Panc1 (cell line): ENCODE results near the gene PAPPA. TPM values are rescaled to one million over a fixed set of nuclear protein-coding genes. Genes with fewer than 3 reads are reported as not detected.

ENCODE experiments used
- ATAC-seq: fragments of 200-7000 bp; cut with Tn5 transposase; 2 replicates; pipeline ENCODE4 v1.9.1; 2020; ENCODE audit warnings: mild to moderate bottlenecking, moderate library complexity
- BruUV-seq: library from RNA; stranded (reverse); fragments of 400-500 nt; replicated peaks from 2 replicates; lab custom pipeline; 2021; lab: Mats Ljungman, UMichigan
- CTCF ChIA-PET: fragments of 300-600 bp; sonication (Branson Sonifier 250); formaldehyde crosslinking; loops from one replicate; lab custom pipeline; 2022; ENCODE audit warnings: antibody characterized with exemption; lab: Charles Lee
- POLR2A ChIA-PET: fragments of 300-600 bp; sonication (Branson Sonifier 250); formaldehyde crosslinking; loops from one replicate; lab custom pipeline; 2022; ENCODE audit warnings: antibody characterized with exemption; lab: Charles Lee
- DNase-seq: peaks from one replicate; pipeline ENCODE4 v3.0.0-alpha.2; 2010; ENCODE audit warnings: low read depth, low spot score
- H3K27ac ChIP-seq: 2 replicates; pipeline ENCODE4 v1.5.1; 2011; ENCODE audit warnings: mild to moderate bottlenecking, low read length, inconsistent platforms
- H3K27me3 ChIP-seq: fragments of 200-500 bp; sonication (Bioruptor generic); 2 replicates; pipeline ENCODE4 v1.6.0; 2014; ENCODE audit warnings: low read length, inconsistent platforms; ENCODE audit not compliant: control insufficient read depth, insufficient read depth
- H3K36me3 ChIP-seq: fragments of 200-500 bp; sonication (Bioruptor generic); 2 replicates; pipeline ENCODE4 v1.5.1; 2014; ENCODE audit warnings: inconsistent platforms, mild to moderate bottlenecking, low read length, moderate library complexity; ENCODE audit not compliant: control insufficient read depth, insufficient read depth
- H3K4me1 ChIP-seq: 2 replicates; pipeline ENCODE4 v1.5.1; 2011; ENCODE audit warnings: inconsistent platforms, mild to moderate bottlenecking, low read length, moderate library complexity; ENCODE audit not compliant: control insufficient read depth, insufficient read depth
- H3K4me3 ChIP-seq, 2 experiments: 2 replicates each; pipeline ENCODE4 v1.5.1; 2011 to 2012; ENCODE audit warnings: low read depth in 2 of 2, low read length in 2 of 2, mild to moderate bottlenecking in 2 of 2, inconsistent platforms in 1 of 2, moderate library complexity in 1 of 2
- H3K9me3 ChIP-seq: fragments of 200-500 bp; sonication (Bioruptor generic); 2 replicates; pipeline ENCODE4 v1.5.1; 2014; ENCODE audit warnings: low read depth, mild to moderate bottlenecking, inconsistent platforms, low read length, moderate library complexity; ENCODE audit not compliant: control insufficient read depth, insufficient read depth
- POLR2AphosphoS5 ChIP-seq: IDR thresholded peaks from 2 replicates; pipeline ENCODE4 v1.6.1; 2012; ENCODE audit warnings: mild to moderate bottlenecking, low read depth, low read length, moderate library complexity
- SIN3A ChIP-seq: IDR thresholded peaks from 2 replicates; pipeline ENCODE4 v1.6.1; 2012; ENCODE audit warnings: low read depth, mild to moderate bottlenecking, low read length, moderate library complexity, borderline replicate concordance; ENCODE audit not compliant: insufficient read depth
- TCF7L2 ChIP-seq: IDR thresholded peaks from 2 replicates; pipeline ENCODE4 v1.6.1; 2011; ENCODE audit warnings: mild to moderate bottlenecking, low read depth, low read length, inconsistent platforms
- in situ Hi-C: cut with HindIII; loops from 2 replicates; pipeline ENCODE4 v1.10.0; 2016; ENCODE audit warnings: low sequenced_read_pairs, low pct_unique_long_range_greater_than_20kb
- intact Hi-C: fragments of 100-400 bp; cut with micrococcal nuclease; formaldehyde crosslinking; loops from one replicate; pipeline ENCODE4 v1.10.0; 2022; ENCODE audit not compliant: unreplicated experiment
- total RNA-seq: library from RNA; stranded (reverse); gene quantifications from one replicate; pipeline ENCODE4 v1.2.1, GENCODE V29; 2021; ENCODE audit not compliant: unreplicated experiment
- TF ChIP-seq, protein P1 (sequence below), 2 experiments: IDR thresholded peaks; 2 replicates each; pipeline ENCODE4 v1.6.1; 2011 to 2012; ENCODE audit warnings: low read depth in 2 of 2, control low read depth in 1 of 2, low read length in 1 of 2, mild to moderate bottlenecking in 1 of 2, moderate library complexity in 1 of 2; ENCODE audit not compliant: insufficient read depth in 1 of 2
- TF ChIP-seq, protein P2 (sequence below): fragments of 450-650 bp; IDR thresholded peaks from 2 replicates; pipeline ENCODE4 v1.5.1; 2017; ENCODE audit warnings: mild to moderate bottlenecking

The PAPPA gene
- total RNA-seq, 1 experiment from 2014 or later: 1.2 TPM

DNA sequence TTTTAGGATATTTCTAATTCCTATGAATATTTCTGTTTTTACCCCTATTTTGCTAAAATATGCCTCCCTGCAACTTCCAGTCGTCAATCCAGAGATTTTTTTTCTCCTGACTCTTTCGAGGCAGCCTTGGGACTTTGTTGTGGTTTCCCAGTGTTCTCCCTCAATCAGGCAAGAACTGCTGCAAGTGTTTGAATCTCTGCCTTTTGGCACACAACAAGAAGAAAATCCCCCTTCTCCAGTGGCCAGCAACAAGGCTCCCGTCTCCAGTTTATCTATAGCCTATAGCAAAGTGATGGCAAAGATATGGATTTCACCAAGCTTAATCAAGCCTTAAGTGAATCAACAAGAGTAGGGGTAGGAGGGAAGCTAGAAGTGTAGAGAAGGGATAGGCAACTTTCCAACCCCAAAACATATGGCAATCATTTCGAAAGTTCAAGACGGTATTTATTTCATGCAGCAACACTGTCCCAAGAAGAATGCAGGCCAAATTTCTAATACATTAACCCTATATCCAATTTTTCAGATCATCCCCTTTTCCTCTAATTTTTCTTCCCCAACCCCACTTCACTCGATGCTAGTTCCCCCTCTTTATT, 37.7 kb upstream of the PAPPA start:
- ATAC-seq (no peak), DNase-seq (no peak)
- Histone ChIP-seq H3K9me3 (no peaks in the 10 kb centered on the region), H3K4me1 (no peaks in the 10 kb centered on the region), H3K27ac (no peak overlapping the region), H3K27me3 (no peaks in the 10 kb centered on the region), H3K36me3 (no peaks in the 10 kb centered on the region), H3K4me3 (no peak overlapping the region)
- ChIA-PET CTCF (no interaction called here), POLR2A (no interaction called here)
- intact Hi-C loops: no loop called here
- no peak for TF ChIP-seq POLR2AphosphoS5
- no peak for TF ChIP-seq TCF7L2
- TF ChIP-seq, protein P1, sequence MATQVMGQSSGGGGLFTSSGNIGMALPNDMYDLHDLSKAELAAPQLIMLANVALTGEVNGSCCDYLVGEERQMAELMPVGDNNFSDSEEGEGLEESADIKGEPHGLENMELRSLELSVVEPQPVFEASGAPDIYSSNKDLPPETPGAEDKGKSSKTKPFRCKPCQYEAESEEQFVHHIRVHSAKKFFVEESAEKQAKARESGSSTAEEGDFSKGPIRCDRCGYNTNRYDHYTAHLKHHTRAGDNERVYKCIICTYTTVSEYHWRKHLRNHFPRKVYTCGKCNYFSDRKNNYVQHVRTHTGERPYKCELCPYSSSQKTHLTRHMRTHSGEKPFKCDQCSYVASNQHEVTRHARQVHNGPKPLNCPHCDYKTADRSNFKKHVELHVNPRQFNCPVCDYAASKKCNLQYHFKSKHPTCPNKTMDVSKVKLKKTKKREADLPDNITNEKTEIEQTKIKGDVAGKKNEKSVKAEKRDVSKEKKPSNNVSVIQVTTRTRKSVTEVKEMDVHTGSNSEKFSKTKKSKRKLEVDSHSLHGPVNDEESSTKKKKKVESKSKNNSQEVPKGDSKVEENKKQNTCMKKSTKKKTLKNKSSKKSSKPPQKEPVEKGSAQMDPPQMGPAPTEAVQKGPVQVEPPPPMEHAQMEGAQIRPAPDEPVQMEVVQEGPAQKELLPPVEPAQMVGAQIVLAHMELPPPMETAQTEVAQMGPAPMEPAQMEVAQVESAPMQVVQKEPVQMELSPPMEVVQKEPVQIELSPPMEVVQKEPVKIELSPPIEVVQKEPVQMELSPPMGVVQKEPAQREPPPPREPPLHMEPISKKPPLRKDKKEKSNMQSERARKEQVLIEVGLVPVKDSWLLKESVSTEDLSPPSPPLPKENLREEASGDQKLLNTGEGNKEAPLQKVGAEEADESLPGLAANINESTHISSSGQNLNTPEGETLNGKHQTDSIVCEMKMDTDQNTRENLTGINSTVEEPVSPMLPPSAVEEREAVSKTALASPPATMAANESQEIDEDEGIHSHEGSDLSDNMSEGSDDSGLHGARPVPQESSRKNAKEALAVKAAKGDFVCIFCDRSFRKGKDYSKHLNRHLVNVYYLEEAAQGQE (IDR thresholded peaks at IDR 0.05; ENCODE audit: insufficient read depth in 1 of 2, low read depth in 2 of 2, low read length in 1 of 2): no peak
- TF ChIP-seq, protein P2, sequence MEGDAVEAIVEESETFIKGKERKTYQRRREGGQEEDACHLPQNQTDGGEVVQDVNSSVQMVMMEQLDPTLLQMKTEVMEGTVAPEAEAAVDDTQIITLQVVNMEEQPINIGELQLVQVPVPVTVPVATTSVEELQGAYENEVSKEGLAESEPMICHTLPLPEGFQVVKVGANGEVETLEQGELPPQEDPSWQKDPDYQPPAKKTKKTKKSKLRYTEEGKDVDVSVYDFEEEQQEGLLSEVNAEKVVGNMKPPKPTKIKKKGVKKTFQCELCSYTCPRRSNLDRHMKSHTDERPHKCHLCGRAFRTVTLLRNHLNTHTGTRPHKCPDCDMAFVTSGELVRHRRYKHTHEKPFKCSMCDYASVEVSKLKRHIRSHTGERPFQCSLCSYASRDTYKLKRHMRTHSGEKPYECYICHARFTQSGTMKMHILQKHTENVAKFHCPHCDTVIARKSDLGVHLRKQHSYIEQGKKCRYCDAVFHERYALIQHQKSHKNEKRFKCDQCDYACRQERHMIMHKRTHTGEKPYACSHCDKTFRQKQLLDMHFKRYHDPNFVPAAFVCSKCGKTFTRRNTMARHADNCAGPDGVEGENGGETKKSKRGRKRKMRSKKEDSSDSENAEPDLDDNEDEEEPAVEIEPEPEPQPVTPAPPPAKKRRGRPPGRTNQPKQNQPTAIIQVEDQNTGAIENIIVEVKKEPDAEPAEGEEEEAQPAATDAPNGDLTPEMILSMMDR: no peak
- no peak for TF ChIP-seq SIN3A
- BruUV-seq: no TSS peak
- in situ Hi-C loops: no loop called here

DNA sequence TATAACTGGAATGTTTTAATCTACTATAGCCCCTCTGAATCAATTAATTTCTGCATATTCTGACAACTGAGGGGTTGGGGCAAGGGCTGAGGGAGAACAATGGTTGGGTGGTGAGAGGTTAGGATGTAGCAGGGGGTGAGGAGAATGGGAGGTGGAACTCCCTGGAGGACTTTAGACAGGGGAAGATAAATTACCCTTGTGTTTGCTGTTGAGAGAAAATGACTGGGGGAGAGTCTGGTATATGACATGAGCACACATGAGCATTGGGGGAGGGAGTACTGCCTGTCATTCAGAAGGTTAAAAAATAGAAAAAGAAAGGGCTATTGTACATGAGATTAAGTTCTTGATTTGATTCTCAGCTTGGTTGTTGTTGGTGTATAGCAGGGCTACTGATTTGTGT, 37.2 kb upstream of the PAPPA start:
- Histone ChIP-seq H3K27ac (no peak overlapping the region), H3K9me3 (no peaks in the 10 kb centered on the region), H3K27me3 (no peaks in the 10 kb centered on the region), H3K36me3 (no peaks in the 10 kb centered on the region), H3K4me1 (no peaks in the 10 kb centered on the region), H3K4me3 (no peak overlapping the region)
- ATAC-seq (no peak), DNase-seq (no peak)
- ChIA-PET CTCF (no interaction called here), POLR2A (no interaction called here)
- intact Hi-C loops: no loop called here
- no TSS peak for BruUV-seq
- in situ Hi-C loops: no loop called here
- TF ChIP-seq TCF7L2 (no peak), POLR2AphosphoS5 (no peak), SIN3A (no peak)
- TF ChIP-seq, protein P2: no peak
- TF ChIP-seq, protein P1 (IDR thresholded peaks at IDR 0.05; ENCODE audit: insufficient read depth in 1 of 2, low read depth in 2 of 2, low read length in 1 of 2): no peak
